HG03439 (cell line): ENCODE data around the gene CTRB1.
"Not testable (repeated sequence)": the region's sequence is repeated elsewhere in the genome, so short reads cannot be mapped to it uniquely, and the experiment has no call there.

Experiments used
- ATAC-seq: cut with Tn5 transposase; IDR thresholded peaks from one replicate; pipeline ENCODE4 v1.9.1; 2021; ENCODE audit warnings: mild to moderate bottlenecking, moderate library complexity; ENCODE audit not compliant: unreplicated experiment

The CTRB1 gene

GRCh38 chr16:75203667-75204409, 14.9 kb upstream of the CTRB1 start:
- ATAC-seq, result no peak

GRCh38 chr16:75204410-75204758, 14.4 kb upstream of the CTRB1 start:
- ATAC-seq, result no peak

- not testable (repeated sequence) for ATAC-seq
Observed at GRCh38 chr16:75204905-75205304, 13.9 kb upstream of the CTRB1 start.

GRCh38 chr16:75205438-75205837, 13.3 kb upstream of the CTRB1 start:
- ATAC-seq, result not testable (repeated sequence)

GRCh38 chr16:75205961-75206748, 12.6 kb upstream of the CTRB1 start:
- not testable (repeated sequence) for ATAC-seq

- ATAC-seq, result no peak
Observed at GRCh38 chr16:75206749-75207451, 11.9 kb upstream of the CTRB1 start, which contains the start of gene CTRB2. TSS of gene CTRB2 (minus strand) at chr16:75207161. CDS start at chr16:75207141, 20 bp downstream.

GRCh38 chr16:75207831-75208230, 11.0 kb upstream of the CTRB1 start:
- ATAC-seq, result no peak

- no peak for ATAC-seq
Observed at GRCh38 chr16:75208242-75208825, 10.5 kb upstream of the CTRB1 start.

GRCh38 chr16:75208861-75209505, 9.8 kb upstream of the CTRB1 start:
- no peak for ATAC-seq

- not testable (repeated sequence) for ATAC-seq
Observed at GRCh38 chr16:75209514-75209913, 9.3 kb upstream of the CTRB1 start.

- no peak for ATAC-seq
Observed at GRCh38 chr16:75209944-75210343, 8.8 kb upstream of the CTRB1 start.

GRCh38 chr16:75211286-75211685, 7.5 kb upstream of the CTRB1 start:
- not testable (repeated sequence) for ATAC-seq

GRCh38 chr16:75216127-75216526, 2.7 kb upstream of the CTRB1 start:
- no peak for ATAC-seq

GRCh38 chr16:75216576-75216975, 2.2 kb upstream of the CTRB1 start:
- no peak for ATAC-seq

- no peak for ATAC-seq
Observed at GRCh38 chr16:75217389-75217851, 1.4 kb upstream of the CTRB1 start.

GRCh38 chr16:75219088-75219487, 300 bp downstream of the CTRB1 start:
- no peak for ATAC-seq

GRCh38 chr16:75219838-75220237, 1.1 kb downstream of the CTRB1 start:
- ATAC-seq, result peak; percentile 57

GRCh38 chr16:75222271-75222783, 3.5 kb downstream of the CTRB1 start:
- no peak for ATAC-seq

GRCh38 chr16:75223129-75223528, 4.3 kb downstream of the CTRB1 start:
- not testable (repeated sequence) for ATAC-seq
